GM19328 (cell line): Measurements from ENCODE around the gene PCDHGB1.
"Not testable (repeated sequence)": the region's sequence is repeated elsewhere in the genome, so short reads cannot be mapped to it uniquely, and the experiment has no call there.

Source experiments
- ATAC-seq: cut with Tn5 transposase; IDR thresholded peaks from one replicate; pipeline ENCODE4 v1.9.1; 2021; ENCODE audit warnings: mild to moderate bottlenecking, moderate library complexity; ENCODE audit not compliant: unreplicated experiment

The PCDHGB1 gene

GRCh38 chr5:141345327-141345726, 4.6 kb upstream of the PCDHGB1 start:
- ATAC-seq = no peak

GRCh38 chr5:141346017-141346416, 3.9 kb upstream of the PCDHGB1 start:
- not testable (repeated sequence) for ATAC-seq

GRCh38 chr5:141351591-141351990, 1.7 kb downstream of the PCDHGB1 start:
- ATAC-seq = no peak

- no peak for ATAC-seq
Measured at GRCh38 chr5:141354900-141355469, 5.1 kb downstream of the PCDHGB1 start, which contains the start of gene PCDHGA4. PCDHGA4 (plus strand) TSS chr5:141355021; CDS start chr5:141355108, 87 bp downstream.

GRCh38 chr5:141355641-141356040, 5.7 kb downstream of the PCDHGB1 start:
- no peak for ATAC-seq

- ATAC-seq = no peak
Measured at GRCh38 chr5:141356133-141356532, 6.2 kb downstream of the PCDHGB1 start.

- no peak for ATAC-seq
Measured at GRCh38 chr5:141356950-141357349, 7.1 kb downstream of the PCDHGB1 start.

- no peak for ATAC-seq
Measured at GRCh38 chr5:141359790-141360426, 10.0 kb downstream of the PCDHGB1 start, which contains the start of gene PCDHGB2. PCDHGB2 (plus strand) TSS chr5:141359994; CDS start chr5:141360136, 142 bp downstream.

GRCh38 chr5:141360685-141361084, 10.8 kb downstream of the PCDHGB1 start:
- ATAC-seq = no peak

- no peak for ATAC-seq
Measured at GRCh38 chr5:141362719-141363118, 12.8 kb downstream of the PCDHGB1 start.

- no peak for ATAC-seq
Measured at GRCh38 chr5:141363952-141364660, 14.2 kb downstream of the PCDHGB1 start, which contains the start of gene PCDHGA5. PCDHGA5 (plus strand) TSS chr5:141364162; CDS start chr5:141364331, 169 bp downstream.

GRCh38 chr5:141366016-141366896, 16.4 kb downstream of the PCDHGB1 start:
- no peak for ATAC-seq

- peak; percentile 65 for ATAC-seq
Measured at GRCh38 chr5:141369994-141370848, 20.3 kb downstream of the PCDHGB1 start, which contains the start of gene PCDHGB3. PCDHGB3 (plus strand) TSS chr5:141370242; CDS start chr5:141370395, 153 bp downstream.

- ATAC-seq = no peak
Measured at GRCh38 chr5:141371572-141372475, 21.9 kb downstream of the PCDHGB1 start.

- ATAC-seq = no peak
Measured at GRCh38 chr5:141373673-141374317, 23.9 kb downstream of the PCDHGB1 start, which contains the start of gene PCDHGA6. PCDHGA6 (plus strand) TSS chr5:141373891; CDS start chr5:141374084, 193 bp downstream.

- no peak for ATAC-seq
Measured at GRCh38 chr5:141374627-141375026, 24.7 kb downstream of the PCDHGB1 start.

GRCh38 chr5:141375444-141376155, 25.7 kb downstream of the PCDHGB1 start:
- ATAC-seq = not testable (repeated sequence)
